Type B pancreatic cell (in vitro differentiated cells): ENCODE results near the gene BEX2. TPM values are rescaled to one million over a fixed set of nuclear protein-coding genes. Genes with fewer than 3 reads are reported as not detected.
"Not testable (repeated sequence)": the region's sequence is repeated elsewhere in the genome, so short reads cannot be mapped to it uniquely, and the experiment has no call there.

Experiments
- DNase-seq: peaks from one replicate; pipeline ENCODE4 v3.0.0; 2021; ENCODE audit warnings: mixed read lengths; ENCODE audit not compliant: unreplicated experiment; ENCODE audit errors: extremely low spot score
- H3K27ac Mint-ChIP-seq: 2 replicates; pipeline ENCODE4 v1.8.0; 2021; ENCODE audit warnings: mild to moderate bottlenecking, mixed read lengths
- H3K27me3 Mint-ChIP-seq: 2 replicates; pipeline ENCODE4 v1.8.0; 2021; ENCODE audit warnings: mixed read lengths
- H3K36me3 Mint-ChIP-seq: 2 replicates; pipeline ENCODE4 v1.8.0; 2021; ENCODE audit warnings: mixed read lengths
- H3K4me1 Mint-ChIP-seq: one replicate; pipeline ENCODE4 v1.8.0; 2021; ENCODE audit warnings: mixed read lengths; ENCODE audit not compliant: unreplicated experiment
- H3K4me3 Mint-ChIP-seq: 2 replicates; pipeline ENCODE4 v1.8.0; 2021; ENCODE audit warnings: mild to moderate bottlenecking, mixed read lengths
- H3K9me3 Mint-ChIP-seq: 2 replicates; pipeline ENCODE4 v1.8.0; 2021; ENCODE audit warnings: mixed read lengths
- CTCF ChIP-seq: fragments of 200-600 bp; sonication (generic); conservative IDR thresholded peaks from 2 replicates; pipeline ENCODE4 v1.5.0; 2021; ENCODE audit warnings: antibody characterized with exemption, mild to moderate bottlenecking
- long read RNA-seq: library from polyadenylated mRNA; unstranded; transcript quantifications from one replicate; pipeline ENCODE4 v2.0.0, GENCODE V29; 2020
- total RNA-seq: library from RNA; stranded (reverse); gene quantifications from 2 replicates; pipeline ENCODE4 v1.2.1, GENCODE V29; 2021; ENCODE audit warnings: low replicate concordance

BEX2 gene
- total RNA-seq = 24.3 and 39.4 TPM in 2 replicates
- long read RNA-seq, transcript BEX2-202 (3 exons, 899 nt) = major isoform, 21 of 24 reads
- long read RNA-seq, partial matches to known transcripts = 1 of 24 reads
- long read RNA-seq, other reads (novel, unspliced or antisense) = 0 of 24 reads

GRCh38 chrX:103310555-103311398 is at the start of gene BEX2:
TSS of gene BEX2 (minus strand) at chrX:103310990. CDS start at chrX:103309976, 1,014 bp downstream.
- no peaks in the 10 kb centered on the region for H3K4me1 Mint-ChIP-seq
- peak within 1 kb of the TSS; percentile 91 for H3K4me3 Mint-ChIP-seq
- no peaks in the 10 kb centered on the region for H3K9me3 Mint-ChIP-seq
- H3K36me3 Mint-ChIP-seq = no peaks in the 10 kb centered on the region
- H3K27me3 Mint-ChIP-seq = no peaks in the 10 kb centered on the region
- H3K27ac Mint-ChIP-seq = peak within 1 kb of the TSS; percentile 71
- TF ChIP-seq CTCF = no peak
- DNase-seq = peak; percentile 82

- H3K36me3 Mint-ChIP-seq = peaks cover 13% of the 10 kb centered on the region
- DNase-seq = no peak
- H3K9me3 Mint-ChIP-seq = no peaks in the 10 kb centered on the region
- TF ChIP-seq CTCF = no peak
- H3K4me3 Mint-ChIP-seq = no peak overlapping the region
- no peaks in the 10 kb centered on the region for H3K27me3 Mint-ChIP-seq
- no peak overlapping the region for H3K27ac Mint-ChIP-seq
- peaks cover 3% of the 10 kb centered on the region for H3K4me1 Mint-ChIP-seq
These were observed 49.3 kb upstream of the BEX2 start for GRCh38 chrX:103360092-103360491.

GRCh38 chrX:103359605-103360004 is 48.8 kb upstream of the BEX2 start:
- not testable (repeated sequence) for H3K9me3 Mint-ChIP-seq, DNase-seq, H3K27me3 Mint-ChIP-seq, H3K4me1 Mint-ChIP-seq
- peaks cover 13% of the 10 kb centered on the region for H3K36me3 Mint-ChIP-seq
- H3K4me3 Mint-ChIP-seq = peak overlapping the region; percentile 73
- H3K27ac Mint-ChIP-seq = peak overlapping the region; percentile 9

GRCh38 chrX:103357871-103358270 is 47.1 kb upstream of the BEX2 start:
- Mint-ChIP-seq H3K9me3 (no peaks in the 10 kb centered on the region), H3K27ac (no peak overlapping the region), H3K4me3 (peak overlapping the region; percentile 98)

GRCh38 chrX:103356858-103357257 is 46.1 kb upstream of the BEX2 start:
- no peak for TF ChIP-seq CTCF
- no peak for DNase-seq
- no peaks in the 10 kb centered on the region for H3K27me3 Mint-ChIP-seq

More at GRCh38 chrX:103357871-103358270, 47.1 kb upstream of the BEX2 start:
- peaks cover 3% of the 10 kb centered on the region for H3K4me1 Mint-ChIP-seq
- DNase-seq = no peak
- no peaks in the 10 kb centered on the region for H3K27me3 Mint-ChIP-seq
- TF ChIP-seq CTCF = no peak
- peaks cover 13% of the 10 kb centered on the region for H3K36me3 Mint-ChIP-seq

More at GRCh38 chrX:103356858-103357257, 46.1 kb upstream of the BEX2 start:
- Mint-ChIP-seq H3K4me1 (peaks cover 3% of the 10 kb centered on the region), H3K36me3 (peaks cover 13% of the 10 kb centered on the region), H3K4me3 (peak overlapping the region; percentile 98), H3K9me3 (no peaks in the 10 kb centered on the region), H3K27ac (peak overlapping the region; percentile 98)
